ENCODE results near the gene OSGEPL1.
"Not testable (repeated sequence)": the region's sequence is repeated elsewhere in the genome, so short reads cannot be mapped to it uniquely, and the experiment has no call there.

GRCh38 chr2:189760154-189760553, 2.4 kb downstream of the OSGEPL1 start:
- not testable (repeated sequence) for TF ChIP-seq CTCF (conservative IDR thresholded peaks at IDR 0.05 in 1 of 2, IDR thresholded peaks at IDR 0.05 in 1 of 2; ENCODE audit: extremely low read depth in 1 of 2, insufficient read depth in 1 of 2, low read depth in 1 of 2, low read length in 2 of 2); EZH2 (IDR thresholded peaks at IDR 0.05; ENCODE audit: borderline replicate concordance, low read length)
